Measurements from ENCODE around the gene SNX11. TPM values are rescaled to one million over a fixed set of nuclear protein-coding genes. Genes with fewer than 3 reads are reported as not detected.

Gene SNX11
- total RNA-seq, 1 donor from 2014 or later: 17.4 TPM

DNA sequence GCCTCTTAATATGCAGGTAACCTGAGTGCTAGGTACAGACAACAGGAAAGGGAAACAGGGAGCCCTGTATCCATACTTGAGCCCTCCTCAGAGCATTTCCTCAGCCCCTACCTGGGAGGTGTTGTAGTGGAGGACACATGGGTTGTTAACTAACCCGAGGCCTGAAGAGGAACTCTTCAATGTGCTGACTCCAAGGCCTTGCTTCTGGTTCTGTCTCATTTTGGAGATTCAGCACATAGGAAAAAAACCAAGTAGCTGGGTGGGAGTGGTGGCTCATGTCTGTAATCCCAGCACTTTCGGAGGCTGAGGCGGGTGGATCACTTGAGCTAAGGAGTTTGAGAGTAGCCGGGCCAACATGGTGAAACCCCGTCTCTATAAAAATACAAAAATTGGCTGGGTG, 24.8 kb downstream of the SNX11 start:
- no peak for ATAC-seq

DNA sequence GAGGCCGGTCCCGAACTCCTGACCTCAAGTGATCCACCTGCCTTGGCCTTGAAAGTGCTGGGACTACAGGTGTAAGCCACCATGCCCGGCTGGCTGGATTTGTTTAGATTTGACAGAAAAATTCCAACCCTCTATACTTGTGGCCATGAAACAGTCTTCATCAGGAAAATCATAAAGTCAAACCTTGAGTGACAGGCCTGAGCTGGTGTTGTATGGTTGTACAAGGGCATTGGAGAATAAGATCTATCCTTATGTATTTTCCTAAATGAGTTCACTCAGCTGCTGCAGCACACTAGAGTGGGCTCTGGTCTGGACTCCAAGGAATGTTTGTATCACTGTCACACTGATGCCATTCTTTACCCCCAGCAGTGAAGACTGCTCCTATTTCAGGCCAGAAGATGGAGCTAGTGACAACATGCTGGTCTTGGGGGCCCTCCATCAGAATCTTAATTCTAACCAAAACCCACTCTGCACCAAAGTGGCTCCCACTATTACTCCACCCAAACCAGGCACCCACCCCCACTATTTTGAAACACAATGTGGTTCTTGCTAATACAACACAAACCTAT, 27.4 kb downstream of the SNX11 start:
- ATAC-seq: no peak

DNA sequence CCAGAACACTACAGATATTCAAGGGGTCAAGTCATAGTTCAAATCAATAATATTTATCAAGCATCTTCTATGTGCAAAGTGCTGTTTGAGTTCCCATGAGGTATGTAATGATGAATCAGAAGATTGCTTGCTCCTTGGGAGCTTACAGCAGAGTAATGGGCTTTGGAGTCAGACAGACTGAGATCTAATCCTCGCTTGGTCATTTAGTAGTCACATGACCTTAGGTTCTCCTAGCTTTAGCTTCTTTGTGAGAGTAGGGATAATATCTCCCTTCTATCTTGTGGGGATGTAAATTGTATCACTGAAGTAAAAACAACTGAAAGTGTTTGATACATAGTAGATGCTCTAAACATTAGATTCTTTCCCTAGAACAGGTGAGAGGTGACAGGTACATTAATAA, 30.1 kb downstream of the SNX11 start:
- ATAC-seq: no peak

DNA sequence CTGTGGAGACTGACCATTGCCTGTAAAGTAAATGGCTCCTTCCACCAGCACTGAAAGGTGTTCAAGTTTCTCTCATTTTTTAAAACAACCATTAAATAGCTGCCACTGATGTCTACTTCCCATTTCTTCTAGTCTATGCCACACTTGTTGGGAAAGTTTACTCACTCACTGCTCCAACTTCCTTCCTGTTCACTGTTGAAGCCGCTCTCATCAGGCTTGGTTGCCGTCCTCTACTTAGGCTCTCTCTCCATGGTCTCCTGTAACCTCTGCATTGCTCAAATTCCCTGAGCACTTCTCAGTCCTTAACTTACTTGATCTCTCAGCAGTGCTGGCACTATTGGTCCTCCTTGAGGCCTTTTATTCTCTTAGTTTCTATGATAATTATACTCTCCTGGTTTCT, 32.4 kb downstream of the SNX11 start:
- ATAC-seq: no peak

DNA sequence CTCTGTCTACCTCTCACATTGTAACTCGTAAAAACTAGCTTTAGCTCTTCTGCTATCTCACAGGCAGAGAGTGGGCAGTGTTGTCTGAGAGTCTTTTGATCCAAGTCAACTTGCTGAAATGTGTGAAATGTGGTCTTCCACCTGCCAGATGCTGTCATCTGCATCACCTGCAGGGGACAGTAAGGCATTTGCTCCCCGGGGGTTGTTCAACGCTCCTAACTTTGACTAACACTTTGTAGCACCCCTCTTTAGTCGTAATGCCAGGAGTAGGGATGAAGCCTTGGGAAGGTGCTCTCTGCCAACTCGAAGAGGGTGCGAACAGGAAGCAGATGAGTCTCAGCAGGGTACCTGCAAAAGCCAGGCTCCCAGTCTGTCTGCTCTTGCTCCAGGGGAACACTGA, 36.1 kb downstream of the SNX11 start:
- ATAC-seq: no peak

DNA sequence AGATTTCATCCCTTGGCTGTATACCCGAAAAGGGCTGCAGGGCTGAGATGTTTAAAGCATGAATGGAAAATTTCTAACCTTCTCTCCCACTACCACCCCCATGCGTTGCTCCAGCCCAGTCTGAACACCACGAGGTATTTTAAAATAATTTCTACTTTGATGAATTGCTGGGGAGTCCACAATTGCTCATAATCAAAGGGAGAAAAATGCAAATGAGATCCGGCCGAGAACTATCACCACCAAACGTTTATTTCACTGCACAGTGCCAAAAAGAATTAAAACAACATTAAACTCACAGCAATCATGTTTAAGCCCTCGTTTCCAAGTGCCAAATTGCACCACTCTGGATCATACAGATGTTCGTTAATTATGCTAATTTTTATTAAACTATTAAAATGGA, 36.7 kb downstream of the SNX11 start:
- ATAC-seq: no peak

DNA sequence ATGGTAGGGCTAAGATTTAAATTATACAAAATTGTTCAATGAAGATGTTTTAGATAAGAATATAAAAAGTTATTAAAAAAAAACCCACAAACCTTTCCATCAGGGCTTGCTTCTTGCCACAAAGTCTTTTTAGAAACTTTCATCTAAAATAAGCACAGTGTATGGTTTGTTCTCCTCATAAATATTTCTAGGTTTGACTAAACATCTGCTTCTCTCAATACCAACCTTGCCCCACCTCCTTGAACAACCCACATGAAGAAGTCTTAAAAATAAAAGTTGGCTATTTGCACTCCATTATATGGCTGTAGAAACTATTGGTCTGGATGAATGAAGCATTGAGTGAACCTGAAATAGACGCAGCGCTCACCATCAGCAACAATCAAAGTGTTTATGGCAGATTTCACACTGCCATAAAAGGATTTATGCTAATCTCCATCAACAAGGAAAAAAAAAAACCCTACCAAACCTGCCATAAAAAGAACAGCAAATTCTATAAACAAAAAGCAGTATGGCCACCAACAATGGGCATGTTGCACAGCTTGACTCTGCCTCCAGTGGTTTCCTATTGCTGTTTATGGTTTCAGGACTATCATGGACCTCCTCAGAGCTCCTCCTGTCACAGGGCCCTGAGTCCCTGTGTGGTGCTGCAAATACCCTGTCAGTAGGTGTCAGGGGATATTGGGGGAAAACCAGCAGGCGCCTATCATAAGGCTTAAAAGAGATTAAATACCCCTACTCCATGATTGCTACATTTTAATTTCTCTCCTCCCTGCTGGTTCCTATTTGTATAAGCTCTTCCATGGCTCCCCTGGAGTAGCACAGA, 37.6 kb downstream of the SNX11 start:
- ATAC-seq: no peak

DNA sequence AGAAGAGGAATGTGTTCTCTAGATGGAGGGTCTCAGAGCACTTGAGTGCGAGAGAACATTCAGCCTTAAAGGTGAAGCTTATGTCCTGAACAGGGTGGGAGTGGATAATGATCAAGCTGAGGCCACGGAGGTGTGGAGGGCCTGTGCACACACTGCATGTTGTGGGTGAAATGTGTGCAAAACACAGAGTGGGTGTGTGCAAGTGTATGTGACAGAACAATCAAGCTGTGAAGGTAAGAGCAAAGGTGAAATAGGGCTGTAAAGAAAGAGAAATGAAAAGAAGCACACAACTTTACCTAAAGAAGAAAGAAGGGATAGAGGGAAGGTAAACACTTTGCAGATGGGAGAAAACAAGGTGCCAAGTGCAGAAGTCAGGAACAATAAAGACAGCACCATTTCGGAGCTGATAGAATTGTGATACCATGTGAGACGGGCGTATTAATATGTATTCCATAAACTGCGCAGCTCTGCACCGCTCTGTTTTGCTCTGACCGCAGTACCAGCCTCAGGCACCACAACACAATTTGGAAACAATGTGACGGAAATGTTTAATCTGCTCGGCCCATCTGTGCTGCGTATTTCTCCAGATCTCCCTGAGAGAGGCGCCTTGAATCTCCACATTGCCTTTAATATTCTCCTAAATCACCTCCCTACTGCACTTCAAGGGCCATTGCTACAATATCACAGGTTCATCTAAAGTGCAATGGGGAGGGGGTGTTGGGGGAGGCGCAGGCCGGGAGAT, 40.6 kb downstream of the SNX11 start:
- ATAC-seq: no peak

DNA sequence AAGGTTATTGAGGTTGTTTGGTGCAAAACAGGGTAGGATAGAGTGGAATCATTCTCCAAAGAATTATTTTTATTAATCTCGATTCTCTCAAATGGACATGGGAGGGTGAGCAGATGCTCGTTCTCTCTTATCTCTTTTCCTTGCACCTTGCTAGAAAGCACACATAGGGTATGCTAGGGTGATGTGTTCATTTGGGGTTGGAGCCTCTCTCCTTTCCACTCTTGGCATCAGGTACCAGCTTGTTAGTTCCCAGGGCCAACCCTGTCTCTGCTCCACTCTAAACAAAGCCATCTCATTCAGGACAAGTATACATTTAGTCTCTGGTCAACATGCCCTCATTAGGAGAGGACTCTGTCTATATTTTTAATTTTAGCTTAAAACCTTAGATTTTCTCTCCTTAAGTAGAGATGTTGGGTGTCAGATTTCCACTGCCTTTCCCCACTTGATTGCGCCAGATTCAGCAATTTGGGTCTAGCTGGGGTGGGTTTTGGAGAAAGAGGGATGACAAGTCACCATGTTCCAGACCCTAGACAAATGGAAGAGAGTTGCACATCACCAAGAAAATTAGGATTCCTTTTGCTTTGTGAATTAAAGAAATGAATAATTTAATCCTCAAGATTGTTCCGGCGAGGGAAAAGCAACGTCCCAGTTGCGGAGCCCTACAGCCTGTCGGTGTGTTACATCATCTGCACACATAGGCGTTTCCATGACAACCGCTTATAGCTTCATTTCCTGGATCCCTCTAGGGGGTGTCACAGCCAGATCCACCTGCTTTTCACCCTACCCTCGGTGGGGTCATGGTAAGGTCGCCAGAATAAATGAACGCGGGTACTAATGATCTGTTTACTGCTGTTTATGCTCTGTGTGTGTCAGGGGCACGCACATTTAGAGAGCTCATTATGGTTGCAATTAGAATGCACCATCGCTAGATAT, 41.6 kb downstream of the SNX11 start:
- ATAC-seq: no peak

DNA sequence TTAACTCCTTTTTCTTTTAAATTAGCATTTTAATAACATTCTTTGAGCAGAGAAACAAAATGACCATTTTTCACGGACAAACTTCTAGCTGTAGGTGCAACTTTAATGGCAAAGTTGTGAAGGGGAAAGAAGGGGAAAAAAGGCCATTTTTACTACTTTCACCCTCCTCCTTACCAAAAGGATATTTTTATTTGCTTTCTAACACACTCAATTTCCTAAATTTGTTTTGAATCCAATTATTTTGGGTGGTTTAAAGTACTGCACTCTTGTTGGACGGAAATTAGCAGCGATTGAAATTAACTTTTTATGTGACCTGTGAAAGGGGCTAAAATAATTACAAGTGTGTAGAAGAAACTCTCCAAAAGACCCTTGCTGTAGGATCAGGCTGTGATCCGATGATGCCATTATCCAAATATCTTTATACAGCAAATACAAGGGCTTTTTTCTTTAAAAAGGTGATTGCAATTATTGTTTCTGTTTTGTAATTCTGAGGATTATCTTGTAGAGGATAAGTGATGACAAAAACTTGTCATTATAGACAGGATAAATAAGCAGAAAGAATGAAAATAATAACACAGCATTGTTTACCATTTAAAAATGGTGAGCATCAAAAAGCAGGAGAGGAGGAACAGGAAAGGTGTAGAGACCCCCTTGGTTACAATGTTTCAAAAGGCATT, 42.4 kb downstream of the SNX11 start:
- no peak for ATAC-seq

DNA sequence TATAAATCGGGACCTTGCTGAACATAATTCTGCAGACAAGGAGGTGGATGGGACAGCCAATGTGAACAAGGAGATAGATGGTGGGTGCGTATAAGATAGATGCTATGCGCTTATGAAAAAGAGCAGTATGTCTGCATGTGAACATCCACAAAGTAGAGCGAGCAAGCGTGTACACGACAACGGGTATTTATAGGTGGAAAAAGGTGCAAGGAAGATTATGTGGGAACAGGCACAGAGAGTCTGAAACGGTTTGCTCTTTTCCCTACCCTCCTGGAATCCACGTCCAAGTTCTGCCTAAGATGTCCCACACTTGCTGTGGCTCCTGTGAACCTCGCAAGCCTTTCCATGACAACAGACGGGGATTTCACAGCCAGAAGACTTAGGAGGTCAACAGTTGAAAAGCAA, 43.0 kb downstream of the SNX11 start:
- ATAC-seq: no peak

DNA sequence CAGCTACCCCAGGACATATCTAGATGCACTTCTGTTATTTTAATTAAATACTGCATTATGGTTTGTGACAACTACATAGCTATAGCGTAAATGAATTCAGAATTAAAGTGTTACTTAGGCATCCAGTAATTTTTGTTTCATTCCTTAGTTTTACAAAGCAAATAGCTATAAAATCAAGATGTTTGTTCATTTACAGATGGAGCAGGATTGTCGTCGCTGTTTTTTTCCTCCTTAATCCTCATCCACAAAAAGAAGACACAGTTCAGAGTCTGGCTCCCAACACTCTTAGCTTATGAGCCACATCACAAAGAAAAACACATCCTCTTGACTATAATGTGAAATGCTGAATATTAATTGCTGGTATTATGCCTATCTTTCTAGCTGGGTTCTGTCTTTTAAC, 43.7 kb downstream of the SNX11 start:
- no peak for ATAC-seq

DNA sequence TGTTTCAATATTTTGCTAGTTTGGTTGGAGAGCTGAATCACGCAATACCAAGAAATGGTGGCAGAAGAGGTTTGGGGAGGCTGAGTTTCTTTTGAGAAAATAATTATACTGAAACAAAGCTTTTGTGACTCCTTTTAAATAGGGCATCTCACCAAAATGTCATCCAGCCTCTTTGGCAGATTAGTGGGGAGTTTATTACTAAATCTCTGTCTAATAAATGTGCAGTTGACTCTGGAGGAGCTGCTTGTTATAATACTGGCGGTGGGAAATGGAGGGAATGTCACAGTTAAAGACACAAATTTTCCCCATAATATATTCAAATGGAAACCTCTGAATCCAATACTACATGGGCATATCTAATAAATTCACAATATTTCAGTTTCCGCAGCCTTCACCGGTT, 44.7 kb downstream of the SNX11 start:
- no peak for ATAC-seq

DNA sequence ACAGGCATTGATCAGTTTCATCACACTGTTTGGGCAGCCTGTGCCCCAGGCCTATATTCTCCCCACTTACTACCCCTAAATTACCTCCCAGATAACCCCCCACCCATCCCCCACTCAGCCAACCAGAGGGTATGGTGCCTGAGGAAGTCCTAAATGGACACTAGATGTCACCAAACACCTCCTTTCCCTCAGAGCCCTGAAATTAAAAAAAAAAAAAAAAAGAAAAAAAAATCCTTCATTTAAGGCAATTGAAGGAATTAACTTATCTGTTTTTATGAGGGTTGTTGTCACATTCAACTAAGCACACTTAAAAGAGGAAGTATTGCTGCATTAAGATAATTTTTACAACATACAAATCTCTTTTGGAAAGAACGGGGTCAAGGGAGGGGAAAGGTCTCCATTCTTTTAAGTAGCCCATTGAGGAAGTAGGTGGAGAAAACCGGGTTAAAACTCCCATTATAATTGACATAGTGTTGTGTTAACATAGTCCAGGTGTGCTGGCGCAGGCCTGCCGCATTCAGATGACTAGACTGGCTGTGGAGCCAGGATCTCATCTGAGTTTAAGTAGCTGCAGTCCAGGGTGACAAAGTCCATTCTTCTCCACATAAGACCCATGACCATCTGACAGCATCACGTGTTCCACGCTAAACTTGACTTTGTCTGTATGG, 46.3 kb downstream of the SNX11 start:
- no peak for ATAC-seq

DNA sequence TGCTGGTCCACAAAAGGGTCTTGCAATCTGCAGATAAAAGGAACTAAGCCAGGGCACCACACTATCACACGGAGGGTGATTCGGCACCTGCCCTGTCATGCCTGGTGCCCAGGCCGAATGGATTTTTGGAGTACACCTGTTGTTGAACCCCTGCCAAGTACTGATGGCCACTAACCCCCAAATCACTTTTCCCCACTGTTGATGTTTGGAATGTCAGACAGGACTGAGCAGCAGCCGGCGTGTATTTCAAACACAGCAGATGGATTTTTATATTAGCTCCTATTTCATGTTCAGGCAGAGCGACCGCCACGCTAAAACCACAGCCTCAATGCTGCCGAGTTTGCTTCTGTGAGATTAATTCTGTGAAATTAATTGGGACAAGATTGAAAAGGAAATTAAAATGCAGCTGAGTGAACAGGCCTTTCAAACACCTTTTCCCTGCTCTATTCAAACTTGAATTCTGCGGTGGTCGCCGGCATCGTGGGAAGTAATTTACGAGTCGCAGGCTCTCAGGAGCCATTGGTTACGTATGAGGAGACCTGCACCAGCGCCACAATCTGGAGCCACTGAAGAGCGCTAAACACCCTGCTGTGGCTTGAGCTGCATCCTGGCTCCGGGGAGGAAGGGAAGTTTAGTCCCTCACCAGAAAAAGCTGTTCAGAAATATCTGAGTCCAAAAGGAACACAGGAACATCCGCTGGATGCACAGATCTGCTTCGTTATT, 48.5 kb downstream of the SNX11 start:
- ATAC-seq: no peak

DNA sequence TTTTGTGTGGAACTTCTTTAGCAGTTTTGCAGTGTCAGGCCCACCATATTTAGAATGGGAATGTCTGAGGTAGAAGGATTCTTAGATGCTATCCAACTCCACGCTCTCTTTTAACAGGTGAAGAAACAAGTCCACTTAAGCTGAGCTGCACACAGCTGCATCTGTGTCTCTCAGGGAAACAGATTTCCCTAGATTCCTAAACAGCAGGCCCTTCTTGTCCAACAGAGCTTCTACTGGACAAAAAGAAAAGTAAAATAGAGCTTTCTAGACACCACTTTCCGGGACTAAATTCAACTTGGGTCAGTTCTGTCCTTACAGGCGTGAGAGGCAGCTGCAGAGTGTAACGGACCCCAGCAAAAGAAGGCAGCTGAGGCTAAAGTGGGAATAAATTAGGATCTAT, 51.7 kb downstream of the SNX11 start:
- ATAC-seq: no peak

DNA sequence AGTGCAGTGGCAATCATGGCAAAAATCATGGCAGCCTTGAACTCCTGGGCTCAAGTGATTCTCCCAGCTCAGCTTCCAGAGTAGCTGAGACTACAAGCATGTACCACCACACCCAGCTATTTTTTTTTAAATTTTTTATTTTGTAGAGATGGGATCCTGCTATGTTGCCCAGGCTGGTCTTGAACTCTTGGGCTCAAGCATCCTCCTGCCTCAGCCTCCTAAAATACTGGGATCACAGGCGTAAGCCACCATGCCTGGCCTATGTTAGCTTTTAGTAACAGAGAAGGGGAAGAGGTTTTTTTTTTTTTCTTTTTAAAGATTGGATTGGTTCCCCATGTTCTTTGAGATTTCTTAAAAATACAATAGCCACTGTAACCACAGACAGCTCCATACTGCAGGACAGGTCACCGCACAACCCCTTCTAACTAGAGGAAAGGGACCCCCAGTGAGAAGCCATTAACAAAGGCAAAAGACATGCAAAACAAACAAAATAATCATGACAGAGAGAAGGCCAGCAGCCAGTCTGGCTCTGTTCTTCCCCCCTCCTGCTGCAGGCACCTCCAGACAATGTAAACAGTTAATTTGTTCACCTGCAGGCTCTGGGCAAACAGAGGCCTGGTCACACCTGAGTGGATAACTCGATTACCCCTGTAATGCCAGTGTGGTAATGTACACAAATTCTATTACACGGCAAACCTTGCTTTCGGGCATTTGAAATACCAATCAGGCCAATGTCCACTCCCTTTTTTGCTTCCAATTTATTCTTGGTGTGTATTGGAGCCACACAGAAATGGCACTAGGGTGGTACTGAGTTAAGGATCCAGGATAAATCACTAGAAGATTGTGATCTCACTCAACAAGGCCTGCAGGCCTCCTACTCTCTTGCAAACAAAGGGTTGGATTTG, 52.9 kb downstream of the SNX11 start:
- ATAC-seq: no peak

DNA sequence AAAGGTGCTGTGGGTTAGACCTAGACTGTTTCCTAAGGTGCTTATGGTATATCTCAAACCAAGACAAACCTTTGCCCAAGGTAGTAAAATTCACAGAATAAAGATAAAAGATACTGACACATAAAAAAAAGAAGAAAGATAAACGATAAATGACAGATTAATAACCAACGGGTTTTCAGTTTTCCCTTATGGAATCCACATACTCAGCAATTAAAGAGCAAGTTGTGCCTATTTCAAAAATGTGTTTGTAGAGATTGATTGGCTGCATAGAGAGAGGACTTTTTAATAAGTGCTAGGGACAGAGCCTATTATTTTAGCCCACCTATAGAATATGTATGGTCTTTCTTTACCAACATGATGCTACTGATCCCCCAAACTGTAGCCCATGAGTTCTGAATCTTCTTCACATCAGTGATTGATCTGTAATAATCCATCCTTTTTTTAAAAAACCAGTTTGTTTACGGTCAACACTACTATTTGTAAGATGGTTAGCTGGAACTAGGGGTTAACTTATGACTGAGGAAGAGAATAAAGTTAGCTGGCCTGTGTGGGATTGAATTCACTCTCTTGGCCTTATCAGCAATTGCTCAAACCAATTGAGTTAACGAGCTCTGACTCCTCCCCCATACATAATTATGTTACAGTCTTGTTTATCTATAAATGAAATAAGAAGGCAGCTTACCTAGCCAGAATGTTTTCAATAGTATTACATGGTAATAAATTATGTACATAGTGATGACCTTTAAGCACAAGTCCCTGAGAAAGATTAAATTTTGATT, 53.8 kb downstream of the SNX11 start:
- no peak for ATAC-seq

All from esophagus mucosa (tissue), 1 donor.